CD4-positive, alpha-beta T cell treated with Interleukin-4 for 4 hours (primary cell): ENCODE results near the gene BLOC1S3.
A peak's percentile ranks its signal among the peaks of the same experiment; 100 is the strongest.

Experiments
- DNase-seq: peaks from one replicate; pipeline ENCODE4 v3.0.0-alpha.2; 2020

BLOC1S3 gene

GRCh38 chr19:45162608-45163143 is 15.9 kb upstream of the BLOC1S3 start:
- DNase-seq: no peak

- DNase-seq: no peak
Observed at GRCh38 chr19:45163156-45163555, 15.4 kb upstream of the BLOC1S3 start.

GRCh38 chr19:45163751-45164460 is 14.7 kb upstream of the BLOC1S3 start:
- no peak for DNase-seq

- DNase-seq: peak; percentile 60
Observed at GRCh38 chr19:45164577-45165335, 13.8 kb upstream of the BLOC1S3 start.

DNA sequence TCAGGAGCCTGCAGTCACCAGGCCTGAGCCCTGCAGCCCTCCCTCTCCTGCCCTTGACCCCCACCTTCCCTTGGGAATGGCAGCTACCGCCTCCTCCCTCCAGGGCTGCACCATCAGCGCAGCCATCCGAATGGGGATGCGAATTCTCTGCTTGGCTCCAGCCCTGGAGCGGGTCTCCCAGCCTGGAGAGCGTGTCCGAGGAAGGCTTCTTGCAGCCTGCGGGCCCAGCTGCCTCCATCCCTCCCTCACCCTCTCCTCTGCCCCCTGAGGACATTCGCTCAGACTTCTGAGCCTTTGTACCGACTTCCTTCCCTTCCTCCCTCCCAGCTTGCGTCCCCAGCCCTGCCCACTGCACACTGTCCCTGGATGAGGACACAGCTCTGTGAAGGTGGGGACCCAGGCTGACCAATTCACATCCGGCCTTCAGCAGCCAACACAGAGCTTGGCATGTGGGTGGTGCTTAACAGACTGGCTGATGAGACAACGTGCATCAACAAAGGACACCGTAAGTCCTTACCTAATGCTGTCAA is 11.8 kb upstream of the BLOC1S3 start:
- no peak for DNase-seq

GRCh38 chr19:45168767-45169351 is 9.7 kb upstream of the BLOC1S3 start:
- no peak for DNase-seq

DNA sequence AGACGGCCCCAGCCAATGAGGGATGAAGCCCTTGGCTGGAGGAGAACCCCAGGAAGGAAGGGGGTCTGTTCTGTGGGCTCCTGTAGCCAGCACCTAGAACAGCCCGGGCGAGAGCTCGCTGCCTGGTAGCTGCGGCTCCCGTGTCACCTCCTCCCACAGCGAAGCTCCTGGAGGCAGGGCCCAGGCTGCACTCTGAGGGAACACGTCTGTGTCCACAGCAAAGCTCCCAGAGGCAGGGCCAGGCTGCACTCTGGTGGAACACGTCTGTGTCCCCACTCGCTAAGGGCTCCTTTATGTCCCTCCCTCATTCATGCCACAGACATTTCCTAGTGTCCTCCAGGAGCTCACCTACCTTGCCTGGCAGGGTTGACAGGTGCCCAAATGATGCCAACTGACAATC is 9.0 kb upstream of the BLOC1S3 start:
- DNase-seq: no peak

- DNase-seq: no peak
Observed at GRCh38 chr19:45170146-45171106, 8.2 kb upstream of the BLOC1S3 start.

GRCh38 chr19:45171211-45171623 is 7.4 kb upstream of the BLOC1S3 start:
- DNase-seq: peak; percentile 79

DNA sequence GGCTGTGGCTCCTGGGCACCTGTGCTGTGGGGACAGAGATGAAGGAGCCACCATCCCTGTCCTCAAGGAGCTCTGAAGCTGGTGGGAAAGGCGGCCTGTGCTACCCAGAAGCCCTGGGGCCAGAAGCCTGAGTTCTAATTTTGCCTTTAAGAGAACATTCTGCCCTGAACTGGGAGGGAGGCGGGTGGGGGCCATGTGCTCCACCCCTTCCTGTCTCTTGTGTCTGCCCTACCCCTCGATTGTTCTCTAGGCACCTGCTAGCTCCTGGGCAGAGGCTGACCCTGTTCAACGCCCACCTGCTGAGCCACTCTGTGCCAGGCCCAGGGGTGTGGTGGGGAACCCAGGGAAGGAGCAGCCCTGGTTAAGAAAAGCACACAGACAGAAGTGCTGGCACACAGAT is 6.4 kb upstream of the BLOC1S3 start:
- peak; percentile 40 for DNase-seq

GRCh38 chr19:45172611-45173208 is 5.9 kb upstream of the BLOC1S3 start:
- DNase-seq: no peak

- no peak for DNase-seq
Observed at GRCh38 chr19:45173816-45174215, 4.8 kb upstream of the BLOC1S3 start.

- no peak for DNase-seq
Observed at GRCh38 chr19:45175515-45176345, 2.9 kb upstream of the BLOC1S3 start.

DNA sequence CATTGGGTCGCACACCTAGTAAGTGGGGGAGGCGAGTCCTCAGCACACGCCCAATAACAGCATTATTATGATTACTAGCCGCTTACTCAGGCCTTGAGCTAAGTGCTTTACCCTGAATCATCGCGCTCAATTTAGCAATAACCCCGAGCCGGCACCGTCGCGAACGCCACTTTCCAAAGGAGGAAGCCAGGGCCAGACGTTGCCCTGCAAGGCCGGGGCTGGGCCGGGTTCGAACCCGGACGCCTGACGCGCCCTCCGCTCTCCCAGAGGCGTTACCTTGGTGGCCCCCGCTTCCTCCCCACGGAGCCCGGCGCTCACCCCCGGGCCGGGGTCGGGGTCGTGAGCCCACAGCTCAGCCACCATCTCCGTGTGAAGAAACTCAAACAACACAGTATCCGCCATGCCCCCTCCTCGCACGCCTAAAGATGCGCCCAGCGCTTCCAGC is 745 bp upstream of the BLOC1S3 start, which contains the start of gene TRAPPC6A:
TSS of gene TRAPPC6A (minus strand) at position 421 of the 445 bp plus-strand sequence. CDS start at position 402, 19 bp downstream.
- DNase-seq: peak; percentile 46

DNA sequence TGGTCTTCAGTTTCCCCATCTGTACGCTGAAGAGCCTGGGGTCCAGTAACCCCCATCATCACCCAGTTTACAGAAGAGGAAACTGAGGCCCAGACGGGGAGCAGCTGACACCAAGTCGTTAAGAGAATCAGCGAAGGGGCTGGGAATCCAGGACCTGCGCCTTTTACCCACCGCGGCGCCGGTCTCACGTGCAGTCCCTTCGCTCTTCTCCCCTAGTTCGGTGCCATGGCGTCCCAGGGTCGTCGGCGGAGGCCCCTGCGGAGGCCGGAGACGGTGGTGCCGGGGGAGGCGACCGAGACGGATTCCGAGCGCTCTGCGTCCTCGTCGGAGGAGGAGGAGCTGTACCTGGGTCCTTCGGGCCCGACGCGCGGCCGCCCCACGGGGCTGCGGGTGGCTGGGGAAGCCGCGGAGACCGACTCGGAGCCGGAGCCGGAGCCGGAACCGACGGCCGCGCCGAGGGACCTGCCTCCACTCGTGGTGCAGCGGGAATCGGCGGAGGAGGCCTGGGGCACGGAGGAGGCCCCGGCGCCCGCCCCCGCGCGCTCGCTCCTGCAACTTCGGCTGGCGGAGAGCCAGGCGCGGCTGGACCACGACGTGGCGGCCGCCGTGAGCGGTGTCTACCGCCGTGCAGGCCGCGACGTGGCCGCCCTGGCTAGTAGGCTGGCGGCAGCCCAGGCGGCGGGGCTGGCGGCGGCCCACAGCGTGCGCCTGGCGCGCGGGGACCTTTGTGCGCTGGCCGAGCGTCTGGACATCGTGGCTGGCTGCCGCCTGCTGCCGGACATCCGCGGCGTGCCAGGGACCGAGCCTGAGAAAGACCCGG is 698 bp downstream of the BLOC1S3 start:
- DNase-seq: peak; percentile 8

DNA sequence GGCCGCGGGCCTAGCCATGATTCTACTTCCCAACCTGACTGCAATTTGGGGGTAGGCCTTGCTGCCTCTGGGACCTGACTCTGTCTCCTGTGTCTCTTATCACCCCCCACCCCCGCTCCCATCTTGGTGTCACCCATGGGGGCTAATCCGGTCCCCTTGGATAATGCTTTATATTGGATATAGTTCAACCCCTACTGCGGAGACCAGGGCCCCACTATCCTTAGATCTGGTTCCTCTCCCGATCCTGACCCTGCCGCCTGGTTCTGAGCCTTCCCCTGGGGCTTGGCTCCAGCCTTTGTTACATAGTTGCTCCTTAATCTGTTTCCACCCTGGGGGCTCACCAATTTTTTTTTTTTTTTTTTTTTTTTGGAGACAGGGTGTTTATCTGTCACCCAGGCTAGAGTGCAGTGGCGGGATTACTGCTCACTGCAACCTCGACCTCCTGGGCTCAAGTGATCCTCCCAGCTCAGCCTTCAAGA is 1.3 kb downstream of the BLOC1S3 start:
- no peak for DNase-seq

DNA sequence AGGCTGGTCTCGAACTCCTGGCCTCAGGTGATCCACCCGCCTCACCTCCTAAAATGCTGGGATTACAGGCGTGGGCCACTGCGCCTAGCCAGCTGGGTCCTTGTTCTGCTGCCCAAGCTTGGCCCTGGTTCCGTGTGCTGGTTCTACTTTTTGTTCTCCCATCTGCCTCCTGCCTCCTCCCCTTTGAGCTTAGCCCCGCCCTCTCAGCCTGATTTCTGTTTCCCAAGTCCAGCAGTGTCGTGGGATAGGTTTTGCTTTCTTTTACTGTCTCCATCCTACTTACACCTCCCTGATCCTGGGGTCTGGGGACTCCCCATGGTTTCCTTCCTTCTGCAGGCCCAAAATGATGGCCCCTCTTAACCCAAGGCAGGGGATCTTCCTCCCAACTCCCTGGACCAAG is 2.4 kb downstream of the BLOC1S3 start:
- DNase-seq: no peak

- DNase-seq: no peak
Observed at GRCh38 chr19:45182758-45183157, 4.2 kb downstream of the BLOC1S3 start.

- no peak for DNase-seq
Observed at GRCh38 chr19:45184115-45184514, 5.5 kb downstream of the BLOC1S3 start.
